Loucy (cell line): Measurements from ENCODE around the gene BMP4.

Experiments
- H2AFZ ChIP-seq: fragments of 200-600 bp; sonication (generic); 2 replicates; pipeline ENCODE4 v1.6.0; 2016; ENCODE audit warnings: antibody characterized with exemption, mild to moderate bottlenecking, low read length, moderate library complexity
- H3F3A ChIP-seq: fragments of 200-600 bp; 2 replicates; pipeline ENCODE4 v1.6.0; 2016; ENCODE audit warnings: antibody characterized with exemption, low read depth, mild to moderate bottlenecking
- H3K27me3 ChIP-seq: fragments of 200-600 bp; sonication (generic); 2 replicates; pipeline ENCODE4 v1.6.1; 2014; ENCODE audit warnings: low read length, mild to moderate bottlenecking; ENCODE audit not compliant: insufficient read depth, poor library complexity, severe bottlenecking
- H3K36me3 ChIP-seq: fragments of 200-600 bp; sonication (generic); 2 replicates; pipeline ENCODE4 v1.6.1; 2016; ENCODE audit warnings: low read length; ENCODE audit not compliant: insufficient read depth
- H3K4me1 ChIP-seq: fragments of 200-600 bp; sonication (generic); 2 replicates; pipeline ENCODE4 v1.5.1; 2014; ENCODE audit warnings: low read length, mild to moderate bottlenecking; ENCODE audit not compliant: insufficient read depth, poor library complexity, severe bottlenecking
- H3K4me2 ChIP-seq: fragments of 200-600 bp; sonication (generic); 2 replicates; pipeline ENCODE4 v1.6.0; 2014; ENCODE audit warnings: antibody characterized with exemption, low read length, low read depth, mild to moderate bottlenecking; ENCODE audit not compliant: poor library complexity, severe bottlenecking
- H3K4me3 ChIP-seq: fragments of 200-600 bp; sonication (generic); 2 replicates; pipeline ENCODE4 v1.5.1; 2014; ENCODE audit warnings: low read length, mild to moderate bottlenecking, mixed read lengths; ENCODE audit not compliant: poor library complexity, severe bottlenecking
- H3K79me2 ChIP-seq: fragments of 200-600 bp; sonication (generic); 2 replicates; pipeline ENCODE4 v1.6.1; 2014; ENCODE audit warnings: low read length; ENCODE audit not compliant: insufficient read depth
- H3K9ac ChIP-seq: fragments of 200-600 bp; sonication (generic); 2 replicates; pipeline ENCODE4 v1.6.0; 2014; ENCODE audit warnings: mild to moderate bottlenecking, low read depth, low read length, moderate library complexity; ENCODE audit not compliant: poor library complexity, severe bottlenecking
- H3K9me2 ChIP-seq: fragments of 200-600 bp; sonication (generic); replicated peaks from 2 replicates; pipeline ENCODE4 v1.6.1; 2016; ENCODE audit warnings: low read depth, low read length, mixed read lengths
- H3K9me3 ChIP-seq: fragments of 200-600 bp; sonication (generic); 2 replicates; pipeline ENCODE4 v1.6.1; 2014; ENCODE audit warnings: mild to moderate bottlenecking, antibody characterized with exemption, low read length, low read depth; ENCODE audit not compliant: insufficient read depth
- H4K20me1 ChIP-seq: fragments of 200-600 bp; sonication (generic); 2 replicates; pipeline ENCODE4 v1.6.0; 2014; ENCODE audit warnings: antibody characterized with exemption, low read length, mild to moderate bottlenecking; ENCODE audit not compliant: insufficient read depth, poor library complexity, severe bottlenecking
- EZH2phosphoT487 ChIP-seq: fragments of 200-600 bp; IDR thresholded peaks from 2 replicates; pipeline ENCODE4 v1.6.1; 2018; ENCODE audit warnings: antibody characterized with exemption, mild to moderate bottlenecking, moderate library complexity, borderline replicate concordance
- TF ChIP-seq, protein P1 (sequence below): fragments of 200-600 bp; sonication (generic); conservative IDR thresholded peaks from 2 replicates; pipeline ENCODE4 v1.5.1; 2014; ENCODE audit warnings: mild to moderate bottlenecking, antibody characterized with exemption, low read length

BMP4 gene

DNA sequence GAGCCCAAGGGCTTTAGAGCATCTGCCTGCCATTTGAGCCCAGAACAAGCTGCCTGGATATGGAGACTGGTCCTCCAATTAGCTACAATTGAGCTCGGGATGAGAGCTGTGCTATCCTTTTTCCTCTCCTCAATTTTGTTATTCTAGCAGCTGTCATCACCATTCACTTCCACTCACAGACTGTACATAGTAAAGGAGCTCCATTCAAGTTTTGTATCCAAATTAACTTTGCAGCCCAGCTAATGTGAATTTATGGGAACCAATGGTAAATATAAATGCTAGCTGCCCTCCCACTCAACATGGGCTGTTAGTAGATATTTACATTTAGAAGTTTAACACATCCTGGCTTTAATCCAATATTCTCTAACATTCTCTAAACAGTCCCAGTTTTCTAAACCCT, 44.6 kb downstream of the BMP4 start:
- Histone ChIP-seq H3K4me1 (no peaks in the 10 kb centered on the region), H3K4me2 (no peak overlapping the region), H3K4me3 (no peak overlapping the region), H3K9me3 (no peaks in the 10 kb centered on the region), H3K79me2 (no peaks in the 10 kb centered on the region), H3K27me3 (no peaks in the 10 kb centered on the region), H4K20me1 (no peaks in the 10 kb centered on the region), H2AFZ (no peak overlapping the region), H3K36me3 (no peaks in the 10 kb centered on the region), H3K9ac (no peak overlapping the region), H3K9me2 (no peaks in the 10 kb centered on the region), H3F3A (no peaks in the 10 kb centered on the region)
- TF ChIP-seq EZH2phosphoT487 = no peak
- TF ChIP-seq, protein P1, sequence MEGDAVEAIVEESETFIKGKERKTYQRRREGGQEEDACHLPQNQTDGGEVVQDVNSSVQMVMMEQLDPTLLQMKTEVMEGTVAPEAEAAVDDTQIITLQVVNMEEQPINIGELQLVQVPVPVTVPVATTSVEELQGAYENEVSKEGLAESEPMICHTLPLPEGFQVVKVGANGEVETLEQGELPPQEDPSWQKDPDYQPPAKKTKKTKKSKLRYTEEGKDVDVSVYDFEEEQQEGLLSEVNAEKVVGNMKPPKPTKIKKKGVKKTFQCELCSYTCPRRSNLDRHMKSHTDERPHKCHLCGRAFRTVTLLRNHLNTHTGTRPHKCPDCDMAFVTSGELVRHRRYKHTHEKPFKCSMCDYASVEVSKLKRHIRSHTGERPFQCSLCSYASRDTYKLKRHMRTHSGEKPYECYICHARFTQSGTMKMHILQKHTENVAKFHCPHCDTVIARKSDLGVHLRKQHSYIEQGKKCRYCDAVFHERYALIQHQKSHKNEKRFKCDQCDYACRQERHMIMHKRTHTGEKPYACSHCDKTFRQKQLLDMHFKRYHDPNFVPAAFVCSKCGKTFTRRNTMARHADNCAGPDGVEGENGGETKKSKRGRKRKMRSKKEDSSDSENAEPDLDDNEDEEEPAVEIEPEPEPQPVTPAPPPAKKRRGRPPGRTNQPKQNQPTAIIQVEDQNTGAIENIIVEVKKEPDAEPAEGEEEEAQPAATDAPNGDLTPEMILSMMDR = no peak

DNA sequence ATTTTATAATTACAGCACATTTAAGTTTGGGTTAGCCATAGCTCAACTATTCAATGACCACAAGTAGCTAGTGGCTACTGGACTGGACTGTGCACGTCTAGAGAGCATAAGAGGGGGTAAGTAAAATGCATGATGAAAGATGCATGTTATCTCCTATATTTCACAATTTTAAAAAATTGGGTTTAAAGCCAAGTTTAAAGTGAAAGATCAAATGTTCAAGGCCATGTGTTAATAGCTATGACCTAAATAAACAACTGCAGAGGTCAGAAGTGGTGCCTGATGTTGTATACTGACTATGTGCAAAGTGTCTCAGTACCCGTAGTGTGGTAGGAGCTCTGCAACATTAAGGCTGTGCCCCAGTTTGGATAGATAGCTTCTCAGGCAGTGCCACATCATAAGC, 48.2 kb downstream of the BMP4 start:
- Histone ChIP-seq H3K9ac (no peak overlapping the region), H2AFZ (no peak overlapping the region), H3F3A (no peaks in the 10 kb centered on the region), H3K27me3 (no peaks in the 10 kb centered on the region), H3K9me3 (0 out of 2 replicates have a peak, but pooled peaks cover 4% of the 10 kb centered on the region), H3K4me1 (no peaks in the 10 kb centered on the region), H4K20me1 (no peaks in the 10 kb centered on the region), H3K9me2 (no peaks in the 10 kb centered on the region), H3K4me3 (no peak overlapping the region), H3K4me2 (no peak overlapping the region), H3K79me2 (no peaks in the 10 kb centered on the region), H3K36me3 (no peaks in the 10 kb centered on the region)
- TF ChIP-seq, protein P1 = no peak
- TF ChIP-seq EZH2phosphoT487 = no peak

DNA sequence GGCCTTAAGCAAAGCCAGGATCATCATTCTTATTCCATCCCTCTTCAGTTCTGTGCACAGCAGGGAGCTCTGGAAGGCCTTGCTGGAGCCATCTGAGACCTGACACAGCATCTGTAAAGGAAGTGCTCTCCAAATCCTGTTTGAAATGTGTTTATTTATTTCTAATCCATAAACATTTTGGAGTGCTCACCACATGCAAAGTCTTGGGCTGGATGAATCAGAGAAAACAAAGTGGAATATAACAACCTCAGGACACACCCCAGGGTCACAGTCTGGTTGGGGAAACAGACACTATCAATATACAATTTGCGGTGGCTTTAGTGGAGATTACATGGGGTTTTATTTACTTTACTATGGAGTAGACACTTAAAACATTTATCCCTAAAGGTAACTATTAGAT, 54.3 kb downstream of the BMP4 start:
- Histone ChIP-seq H3K9me2 (no peaks in the 10 kb centered on the region), H3K9ac (no peak overlapping the region), H3K4me1 (no peaks in the 10 kb centered on the region), H3K9me3 (0 out of 2 replicates have a peak, but pooled peaks cover 4% of the 10 kb centered on the region), H3K4me2 (no peak overlapping the region), H3K79me2 (no peaks in the 10 kb centered on the region), H3K27me3 (no peaks in the 10 kb centered on the region), H4K20me1 (no peaks in the 10 kb centered on the region), H3K36me3 (no peaks in the 10 kb centered on the region), H3F3A (no peaks in the 10 kb centered on the region), H3K4me3 (no peak overlapping the region), H2AFZ (no peak overlapping the region)
- TF ChIP-seq, protein P1 = no peak
- TF ChIP-seq EZH2phosphoT487 = no peak
